ENCODE results near the gene ZFHX3. TPM values are rescaled to one million over a fixed set of nuclear protein-coding genes. Genes with fewer than 3 reads are reported as not detected.
"Not testable (repeated sequence)": the region's sequence is repeated elsewhere in the genome, so short reads cannot be mapped to it uniquely, and the experiment has no call there.

Gene ZFHX3
- total and polyA plus RNA-seq, 3 donors from 2014 or later = 3.3 to 19.9 (median 15.7) TPM

GRCh38 chr16:73012341-73012740 is 35.6 kb downstream of the ZFHX3 start:
- no peak overlapping the region for H3K4me3 ChIP-seq
- intact Hi-C loops (cut with DNase I; ENCODE audit: low total_unique reads) = no loop called here
- no peaks in the 10 kb centered on the region for H3K9me3 ChIP-seq
- no peaks in the 10 kb centered on the region for H3K27me3 ChIP-seq
- H3K36me3 ChIP-seq (ENCODE audit: low read depth, missing control alignments) = no peaks in the 10 kb centered on the region
- 84 to 94% methylated on average over 5 of the region's 5 CpGs for whole genome bisulfite sequencing, 2 donors
- DNase-seq = no peak
- TF ChIP-seq POLR2A (IDR thresholded peaks at IDR 0.05) (no peak), CTCF (IDR thresholded peaks at IDR 0.05) (no peak)
- H3K27ac ChIP-seq = no peak overlapping the region
- H3K4me1 ChIP-seq = no peaks in the 10 kb centered on the region

- H3K27me3 ChIP-seq = no peaks in the 10 kb centered on the region
- H3K27ac ChIP-seq = no peak overlapping the region
- no peaks in the 10 kb centered on the region for H3K4me1 ChIP-seq
- intact Hi-C loops (cut with DNase I; ENCODE audit: low total_unique reads) = no loop called here
- TF ChIP-seq POLR2A (IDR thresholded peaks at IDR 0.05) (no peak), CTCF (IDR thresholded peaks at IDR 0.05) (no peak)
- H3K9me3 ChIP-seq = no peaks in the 10 kb centered on the region
- no peak for DNase-seq
- no peaks in the 10 kb centered on the region for H3K36me3 ChIP-seq (ENCODE audit: low read depth, missing control alignments)
- WGBS, 2 donors = 86 to 87% methylated on average over 4 of the region's 4 CpGs
- no peak overlapping the region for H3K4me3 ChIP-seq
These were observed 36.0 kb downstream of the ZFHX3 start for GRCh38 chr16:73011926-73012325.

GRCh38 chr16:73010150-73010676 is 37.7 kb downstream of the ZFHX3 start:
- TF ChIP-seq POLR2A (IDR thresholded peaks at IDR 0.05) (no peak), CTCF (IDR thresholded peaks at IDR 0.05) (no peak)
- intact Hi-C loops (cut with DNase I; ENCODE audit: low total_unique reads) = no loop called here
- Histone ChIP-seq H3K4me1 (no peaks in the 10 kb centered on the region), H3K27ac (no peak overlapping the region), H3K27me3 (no peaks in the 10 kb centered on the region), H3K4me3 (no peak overlapping the region), H3K36me3 (ENCODE audit: low read depth, missing control alignments) (no peaks in the 10 kb centered on the region), H3K9me3 (no peaks in the 10 kb centered on the region)
- no peak for DNase-seq
- WGBS, 2 donors = 73 to 83% methylated on average over 12 of the region's 12 CpGs

GRCh38 chr16:73009710-73010109 is 38.2 kb downstream of the ZFHX3 start:
- H3K27ac ChIP-seq; H3K9me3 ChIP-seq; H3K4me3 ChIP-seq; H3K4me1 ChIP-seq; DNase-seq; intact Hi-C loops (cut with DNase I; ENCODE audit: low total_unique reads); H3K27me3 ChIP-seq; H3K36me3 ChIP-seq (ENCODE audit: low read depth, missing control alignments): not testable (repeated sequence)
- WGBS, 2 donors = 90 to 94% methylated on average over 11 of the region's 11 CpGs

GRCh38 chr16:73006026-73006425 is 41.9 kb downstream of the ZFHX3 start:
- H3K4me3 ChIP-seq = no peak overlapping the region
- intact Hi-C loops (cut with DNase I; ENCODE audit: low total_unique reads) = no loop called here
- H3K27me3 ChIP-seq = no peaks in the 10 kb centered on the region
- no peaks in the 10 kb centered on the region for H3K9me3 ChIP-seq
- 90 to 100% methylated on average over 2 of the region's 2 CpGs for WGBS, 2 donors
- no peak overlapping the region for H3K27ac ChIP-seq
- no peaks in the 10 kb centered on the region for H3K36me3 ChIP-seq (ENCODE audit: low read depth, missing control alignments)
- H3K4me1 ChIP-seq = no peaks in the 10 kb centered on the region
- TF ChIP-seq POLR2A (IDR thresholded peaks at IDR 0.05) (no peak), CTCF (IDR thresholded peaks at IDR 0.05) (no peak)
- DNase-seq = no peak

All from testis (tissue), 3 donors.